ENCODE data around the gene TMEM221.
"Not testable (repeated sequence)": the region's sequence is repeated elsewhere in the genome, so short reads cannot be mapped to it uniquely, and the experiment has no call there.

TMEM221 gene

GRCh38 chr19:17484520-17485185, 36.2 kb upstream of the TMEM221 start:
- TF ChIP-seq CTCF (IDR thresholded peaks at IDR 0.05; ENCODE audit: low read depth, low read length) = no peak
- H3K36me3 ChIP-seq = no peaks in the 10 kb centered on the region
- H3K9me3 ChIP-seq = no peaks in the 10 kb centered on the region
- no peaks in the 10 kb centered on the region for H3K4me1 ChIP-seq
- DNase-seq = no peak
- no peak overlapping the region for H3K4me3 ChIP-seq (ENCODE audit: low read depth, low read length)
- H3K27me3 ChIP-seq = no peaks in the 10 kb centered on the region

GRCh38 chr19:17483605-17484002, 35.1 kb upstream of the TMEM221 start:
- no peaks in the 10 kb centered on the region for H3K36me3 ChIP-seq
- no peaks in the 10 kb centered on the region for H3K27me3 ChIP-seq
- TF ChIP-seq CTCF (IDR thresholded peaks at IDR 0.05; ENCODE audit: low read depth, low read length) = no peak
- DNase-seq = no peak
- H3K9me3 ChIP-seq = no peaks in the 10 kb centered on the region
- H3K4me1 ChIP-seq = no peaks in the 10 kb centered on the region
- no peak overlapping the region for H3K4me3 ChIP-seq (ENCODE audit: low read depth, low read length)

GRCh38 chr19:17482877-17483604, 34.6 kb upstream of the TMEM221 start:
- Histone ChIP-seq H3K4me1 (no peaks in the 10 kb centered on the region), H3K4me3 (ENCODE audit: low read depth, low read length) (no peak overlapping the region), H3K36me3 (no peaks in the 10 kb centered on the region), H3K27me3 (no peaks in the 10 kb centered on the region), H3K9me3 (no peaks in the 10 kb centered on the region)
- DNase-seq = no peak
- TF ChIP-seq CTCF (IDR thresholded peaks at IDR 0.05; ENCODE audit: low read depth, low read length) = no peak

- Histone ChIP-seq H3K4me3 (ENCODE audit: low read depth, low read length) (no peak overlapping the region), H3K27me3 (no peaks in the 10 kb centered on the region), H3K4me1 (no peaks in the 10 kb centered on the region), H3K36me3 (no peaks in the 10 kb centered on the region), H3K9me3 (no peaks in the 10 kb centered on the region)
- DNase-seq = no peak
- TF ChIP-seq CTCF (IDR thresholded peaks at IDR 0.05; ENCODE audit: low read depth, low read length) = no peak
Observed at GRCh38 chr19:17481986-17482385, 33.5 kb upstream of the TMEM221 start.

GRCh38 chr19:17479325-17479791, 30.9 kb upstream of the TMEM221 start:
- no peaks in the 10 kb centered on the region for H3K4me1 ChIP-seq
- no peak overlapping the region for H3K4me3 ChIP-seq (ENCODE audit: low read depth, low read length)
- TF ChIP-seq CTCF (IDR thresholded peaks at IDR 0.05; ENCODE audit: low read depth, low read length) = no peak
- H3K27me3 ChIP-seq = no peaks in the 10 kb centered on the region
- H3K36me3 ChIP-seq = no peaks in the 10 kb centered on the region
- no peak for DNase-seq
- H3K9me3 ChIP-seq = no peaks in the 10 kb centered on the region

GRCh38 chr19:17475541-17476115, 27.2 kb upstream of the TMEM221 start:
- no peak for TF ChIP-seq CTCF (IDR thresholded peaks at IDR 0.05; ENCODE audit: low read depth, low read length)
- no peaks in the 10 kb centered on the region for H3K9me3 ChIP-seq
- no peaks in the 10 kb centered on the region for H3K27me3 ChIP-seq
- H3K36me3 ChIP-seq = no peaks in the 10 kb centered on the region
- H3K4me3 ChIP-seq (ENCODE audit: low read depth, low read length) = no peak overlapping the region
- DNase-seq = no peak
- H3K4me1 ChIP-seq = no peaks in the 10 kb centered on the region

- H3K4me3 ChIP-seq (ENCODE audit: low read depth, low read length); H3K9me3 ChIP-seq; H3K4me1 ChIP-seq: not testable (repeated sequence)
Observed at GRCh38 chr19:17475011-17475540, 26.6 kb upstream of the TMEM221 start.

More at GRCh38 chr19:17475011-17475540, 26.6 kb upstream of the TMEM221 start:
- H3K27me3 ChIP-seq, DNase-seq, H3K36me3 ChIP-seq: not testable (repeated sequence)
